ENCODE measurements around the gene TEKT2. TPM values are rescaled to one million over a fixed set of nuclear protein-coding genes. Genes with fewer than 3 reads are reported as not detected.

TEKT2 gene
- total and polyA plus RNA-seq, 2 of the 8 experiments (the other 6 are each of a cell fraction or from before 2014, with no cell fraction given): 1.6 to 1.7 TPM

- H3K36me3 ChIP-seq (ENCODE audit: control insufficient read depth in 2 of 4, insufficient read depth in 4 of 4, low read length in 3 of 4): no peaks in the 10 kb centered on the region
- no peak overlapping the region for H4K8ac ChIP-seq (ENCODE audit: extremely low read depth, insufficient read depth, low read length)
- no peak overlapping the region for H2AFZ ChIP-seq (ENCODE audit: low read length)
- no peak for TF ChIP-seq CBX8 (IDR thresholded peaks at IDR 0.05; ENCODE audit: borderline replicate concordance, low read depth, low read length)
- no peak for TF ChIP-seq BCL11A (IDR thresholded peaks at IDR 0.05; ENCODE audit: low read depth in 2 of 2, low read length in 2 of 2)
- H4K5ac ChIP-seq (ENCODE audit: insufficient read length, low read depth, low read length): no peak overlapping the region
- H3K56ac ChIP-seq (replicated peaks; ENCODE audit: insufficient read length, low read depth, low read length): no peak overlapping the region
- peaks cover under 1% of the 10 kb centered on the region; the same call in 1 of the 2 replicates for H3K23me2 ChIP-seq (ENCODE audit: low read depth, low read length)
- ChIA-PET POLR2A (ENCODE audit: partially characterized antibody) (interaction anchor here (0.6 to 9.3 kb wide), 3 partner anchors 13 to 84 kb away, joined by 3 to 61 read pairs (median 3); no protein-coding TSS in a partner anchor), CTCF (ENCODE audit: partially characterized antibody) (interaction anchor here (0.5 to 20.9 kb wide), 9 partner anchors 10 to 368 kb away, joined by 3 to 738 read pairs (median 4); partner anchors contain the start of genes ADPRS and TRAPPC3)
- 90% methylated on average over 3 of the region's 3 CpGs; no CpG with 5 or more reads in 1 of the 2 experiments for WGBS, 2 experiments (ENCODE audit: extremely low coverage in 1 of 2, insufficient coverage in 1 of 2, insufficient read length in 1 of 2, insufficient replicate concordance in 2 of 2, low coverage in 1 of 2, low lambda C conversion rate in 2 of 2, missing lambda C conversion rate in 1 of 2)
- DNase-seq (ENCODE audit: low read depth in 1 of 2, low spot score in 2 of 2) (no peak), FAIRE-seq (no peak)
- H2BK5ac ChIP-seq (ENCODE audit: low read depth, low read length): no peak overlapping the region
- H2BK15ac ChIP-seq (ENCODE audit: low read length): no peak overlapping the region
- no peak overlapping the region for H3K23ac ChIP-seq (ENCODE audit: insufficient read length)
- no peak overlapping the region for H2AK5ac ChIP-seq (ENCODE audit: low read depth, low read length)
- H4K20me1 ChIP-seq (replicated peaks in 1 of 2; ENCODE audit: control insufficient read depth in 1 of 2, insufficient read depth in 2 of 2, low read length in 2 of 2): no peaks in the 10 kb centered on the region
- no peak overlapping the region for H3K27ac ChIP-seq (ENCODE audit: low read depth, low read length)
- H3K4me2 ChIP-seq (ENCODE audit: insufficient read depth in 1 of 2, low read depth in 2 of 2, low read length in 2 of 2): no peak overlapping the region
- peaks cover 0 to 2% (median 0%) of the 10 kb centered on the region in 4 experiments; a peak in 2 of 7 replicates for H3K4me1 ChIP-seq (replicated peaks in 1 of 4; ENCODE audit: control insufficient read depth in 3 of 4, insufficient read depth in 4 of 4, low read length in 3 of 4)
- H2BK20ac ChIP-seq (ENCODE audit: low read length): no peak overlapping the region
- no peak overlapping the region for H3K9ac ChIP-seq (replicated peaks in 1 of 4; ENCODE audit: extremely low read depth in 1 of 4, low read depth in 3 of 4, low read length in 3 of 4)
- no peaks in the 10 kb centered on the region for H3K79me1 ChIP-seq (ENCODE audit: low read depth, low read length)
- H3K9me3 ChIP-seq (ENCODE audit: insufficient read depth in 2 of 2, low read depth in 1 of 2, low read length in 1 of 2): no peaks in the 10 kb centered on the region
- H2BK120ac ChIP-seq (replicated peaks; ENCODE audit: low read depth, low read length): no peak overlapping the region
- no peaks in the 10 kb centered on the region for H3K79me2 ChIP-seq (ENCODE audit: control insufficient read depth in 1 of 2, insufficient read depth in 2 of 2, low read length in 2 of 2)
- no peak overlapping the region for H2BK12ac ChIP-seq (ENCODE audit: low read depth, low read length)
- H3K18ac ChIP-seq (ENCODE audit: extremely low read depth, low read length): no peak overlapping the region
- no peaks in the 10 kb centered on the region for H3K27me3 ChIP-seq (replicated peaks in 1 of 4; ENCODE audit: control insufficient read depth in 3 of 4, extremely low read depth in 1 of 4, insufficient read depth in 3 of 4, low read length in 3 of 4)
- no peak overlapping the region for H4K91ac ChIP-seq (replicated peaks; ENCODE audit: insufficient read length, low read length)
- H3K4ac ChIP-seq (replicated peaks; ENCODE audit: insufficient read length, low read depth, low read length): no peak overlapping the region
- H3K4me3 ChIP-seq (ENCODE audit: extremely low read depth in 1 of 4, insufficient read depth in 2 of 4, low read depth in 3 of 4, low read length in 4 of 4): no peak overlapping the region
- H3K14ac ChIP-seq (ENCODE audit: insufficient read length): no peak overlapping the region
Observed at GRCh38 chr1:36132029-36132428, 48.1 kb downstream of the TEKT2 start.
